Mucosa of stomach (tissue), 1 donor: ENCODE measurements around the gene DNPH1.
A peak's percentile ranks its signal among the peaks of the same experiment; 100 is the strongest.

Source experiments
- H3K27me3 ChIP-seq: one replicate; pipeline ENCODE4 v1.7.0; 2013; ENCODE audit warnings: mild to moderate bottlenecking, low read length; ENCODE audit not compliant: control insufficient read depth, insufficient read depth
- H3K36me3 ChIP-seq: one replicate; pipeline ENCODE4 v1.7.0; 2013; ENCODE audit warnings: low read length; ENCODE audit not compliant: control insufficient read depth, insufficient read depth
- H3K4me1 ChIP-seq: one replicate; pipeline ENCODE4 v1.7.0; 2013; ENCODE audit warnings: mild to moderate bottlenecking, low read length; ENCODE audit not compliant: control insufficient read depth, insufficient read depth
- H3K4me3 ChIP-seq: one replicate; pipeline ENCODE4 v1.7.0; 2013; ENCODE audit warnings: low read length
- H3K9ac ChIP-seq: one replicate; pipeline ENCODE4 v1.7.0; 2013; ENCODE audit warnings: mild to moderate bottlenecking, low read length, moderate library complexity
- H3K9me3 ChIP-seq: one replicate; pipeline ENCODE4 v1.7.0; 2013; ENCODE audit warnings: mild to moderate bottlenecking, low read length, moderate library complexity; ENCODE audit not compliant: control insufficient read depth
- donor health status: Pancreatic carcinoma.

Gene DNPH1

DNA sequence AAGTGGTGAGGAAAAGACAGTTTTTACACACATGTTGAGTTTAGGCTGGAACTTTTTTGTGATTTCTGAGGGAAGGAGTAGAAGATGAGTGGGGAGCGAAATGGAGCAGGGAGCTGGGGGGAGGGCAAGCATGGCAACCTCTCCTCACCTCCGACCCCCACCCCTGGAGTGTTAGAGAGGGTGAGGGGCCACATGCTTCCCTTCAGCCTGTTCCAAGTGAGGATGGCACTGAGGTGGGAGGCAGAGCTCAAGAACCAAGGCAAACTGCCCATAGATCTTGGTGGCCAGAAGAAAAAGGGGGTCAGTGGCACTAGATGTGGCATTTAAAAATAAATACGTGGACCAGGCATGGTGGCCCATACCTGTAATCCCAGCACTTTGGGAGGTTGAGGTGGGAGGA lies 18.8 kb upstream of the DNPH1 start:
- Histone ChIP-seq H3K27me3 (peaks cover 51% of the 10 kb centered on the region), H3K4me3 (no peak overlapping the region), H3K36me3 (no peaks in the 10 kb centered on the region), H3K4me1 (peaks cover 4% of the 10 kb centered on the region), H3K9ac (no peak overlapping the region), H3K9me3 (no peaks in the 10 kb centered on the region)

DNA sequence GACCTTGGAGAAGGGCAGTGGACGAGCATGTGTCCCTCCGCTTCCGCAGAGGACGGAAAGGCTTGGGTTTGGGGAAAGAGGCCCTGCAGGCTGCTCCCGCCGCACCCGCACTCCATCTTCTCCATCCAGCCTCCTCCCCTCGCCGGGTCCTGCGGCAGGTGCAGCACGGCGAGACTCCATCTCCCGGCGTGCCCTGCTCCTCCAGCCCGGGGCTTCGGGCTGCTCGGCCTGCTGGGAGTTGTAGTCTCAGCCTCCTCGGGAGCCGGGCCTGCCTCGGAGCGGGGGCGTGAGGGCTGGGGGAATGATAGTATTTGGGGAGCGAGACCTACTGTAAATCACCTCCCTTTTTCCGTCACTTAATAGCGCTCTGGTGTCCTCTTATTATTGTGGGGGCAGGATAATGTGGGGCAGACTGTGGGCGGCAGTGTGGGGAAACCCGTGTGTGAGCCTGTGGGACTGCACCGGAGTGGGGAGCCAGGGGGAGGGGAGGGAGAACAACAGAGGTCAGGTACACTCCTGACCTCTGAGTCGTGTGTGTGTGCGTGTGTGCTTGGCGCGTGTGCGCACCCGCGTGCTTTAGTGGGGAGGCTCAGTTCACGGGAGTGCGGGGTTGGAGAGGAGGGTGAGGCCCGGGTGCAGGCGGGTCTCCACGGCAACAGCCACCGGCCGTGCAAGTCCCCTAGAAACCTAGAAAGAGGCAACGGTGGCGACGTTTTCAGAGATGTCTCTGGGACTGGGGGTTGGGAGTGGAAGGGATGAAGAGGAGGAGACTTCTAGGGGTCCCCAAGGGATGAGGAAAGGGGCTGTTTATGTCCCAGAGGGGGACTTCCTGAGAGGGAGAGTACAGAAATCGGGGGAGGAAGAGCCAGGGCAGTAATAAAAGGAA lies 18.1 kb upstream of the DNPH1 start:
- Histone ChIP-seq H3K4me3 (peak overlapping the region; percentile 76), H3K27me3 (peaks cover 51% of the 10 kb centered on the region), H3K36me3 (no peaks in the 10 kb centered on the region), H3K9ac (peak overlapping the region; percentile 49), H3K9me3 (no peaks in the 10 kb centered on the region), H3K4me1 (peaks cover 4% of the 10 kb centered on the region)

DNA sequence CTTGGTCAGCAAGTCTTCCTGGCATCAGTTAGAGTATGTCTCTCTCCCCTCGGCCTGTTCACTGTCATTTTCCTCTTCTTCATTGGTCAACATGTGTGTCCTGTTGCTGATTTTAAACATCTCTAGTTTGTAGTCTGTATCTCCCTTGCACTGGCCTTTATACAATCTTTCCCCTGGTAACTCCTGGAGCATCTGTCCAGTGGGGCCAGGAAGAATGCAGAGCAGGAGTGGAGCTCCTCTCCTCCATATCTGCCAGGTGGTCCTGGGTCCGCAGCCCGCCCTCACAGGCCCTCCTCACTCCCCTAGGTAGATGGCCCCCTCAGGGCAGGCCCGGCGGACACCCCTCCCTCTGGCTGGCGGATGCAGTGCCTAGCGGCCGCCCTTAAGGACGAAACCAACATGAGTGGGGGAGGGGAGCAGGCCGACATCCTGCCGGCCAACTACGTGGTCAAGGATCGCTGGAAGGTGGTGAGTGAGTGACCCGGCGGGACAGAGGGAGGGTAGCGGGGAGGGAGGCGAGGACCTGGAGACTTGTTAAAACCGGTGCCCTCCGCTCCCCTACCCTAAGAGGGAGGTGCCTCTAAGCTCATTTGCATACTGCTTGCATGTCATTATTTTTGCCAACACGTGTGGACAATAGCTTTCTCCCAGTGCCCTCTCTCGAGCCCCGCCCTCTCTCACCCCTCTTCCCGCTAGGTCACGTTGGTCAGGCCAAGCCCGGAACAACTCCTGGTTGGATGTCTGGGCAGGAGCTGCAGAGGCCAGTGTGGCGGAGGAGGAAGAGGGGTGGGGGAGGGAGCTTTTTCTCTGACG lies 17.2 kb upstream of the DNPH1 start:
- peak overlapping the region; percentile 76 for H3K4me3 ChIP-seq
- H3K9ac ChIP-seq: peak overlapping the region; percentile 49
- H3K36me3 ChIP-seq: no peaks in the 10 kb centered on the region
- H3K9me3 ChIP-seq: no peaks in the 10 kb centered on the region
- peaks cover 4% of the 10 kb centered on the region for H3K4me1 ChIP-seq
- peaks cover 50% of the 10 kb centered on the region for H3K27me3 ChIP-seq

DNA sequence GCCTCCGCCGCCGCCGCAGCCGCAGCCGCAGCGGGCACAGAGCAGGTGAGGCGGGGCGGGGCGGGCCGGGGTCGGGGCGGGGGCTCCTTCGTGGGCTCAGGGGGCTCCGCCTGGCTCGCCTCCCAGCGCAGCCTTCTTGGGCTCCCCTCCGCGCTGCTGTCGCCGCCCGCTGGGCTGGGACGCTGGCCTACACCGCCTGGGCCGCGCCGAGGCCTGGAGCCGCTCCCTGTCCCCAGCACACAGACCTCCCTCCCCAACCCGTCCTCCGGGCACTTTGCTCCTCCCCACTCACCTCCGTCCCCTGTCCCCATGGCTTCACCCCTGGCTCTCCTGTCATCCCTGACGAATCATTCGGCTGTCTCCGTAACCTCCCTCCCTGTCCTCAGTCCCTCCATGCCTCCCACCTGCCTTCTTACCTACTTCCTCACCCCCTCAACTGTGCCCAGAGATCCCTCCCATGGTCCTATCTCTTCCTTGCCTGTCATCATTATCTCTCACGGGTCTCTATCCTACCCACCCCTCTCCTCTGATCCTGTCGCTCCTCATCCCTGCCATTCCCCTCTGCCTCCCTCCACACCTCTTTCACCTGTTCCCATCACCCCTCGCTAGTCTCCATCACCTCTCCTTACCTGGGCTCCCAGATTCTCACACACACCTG lies 14.5 kb upstream of the DNPH1 start:
- Histone ChIP-seq H3K27me3 (peaks cover 51% of the 10 kb centered on the region), H3K9me3 (no peaks in the 10 kb centered on the region), H3K9ac (no peak overlapping the region), H3K4me1 (peaks cover 4% of the 10 kb centered on the region), H3K36me3 (no peaks in the 10 kb centered on the region), H3K4me3 (no peak overlapping the region)

DNA sequence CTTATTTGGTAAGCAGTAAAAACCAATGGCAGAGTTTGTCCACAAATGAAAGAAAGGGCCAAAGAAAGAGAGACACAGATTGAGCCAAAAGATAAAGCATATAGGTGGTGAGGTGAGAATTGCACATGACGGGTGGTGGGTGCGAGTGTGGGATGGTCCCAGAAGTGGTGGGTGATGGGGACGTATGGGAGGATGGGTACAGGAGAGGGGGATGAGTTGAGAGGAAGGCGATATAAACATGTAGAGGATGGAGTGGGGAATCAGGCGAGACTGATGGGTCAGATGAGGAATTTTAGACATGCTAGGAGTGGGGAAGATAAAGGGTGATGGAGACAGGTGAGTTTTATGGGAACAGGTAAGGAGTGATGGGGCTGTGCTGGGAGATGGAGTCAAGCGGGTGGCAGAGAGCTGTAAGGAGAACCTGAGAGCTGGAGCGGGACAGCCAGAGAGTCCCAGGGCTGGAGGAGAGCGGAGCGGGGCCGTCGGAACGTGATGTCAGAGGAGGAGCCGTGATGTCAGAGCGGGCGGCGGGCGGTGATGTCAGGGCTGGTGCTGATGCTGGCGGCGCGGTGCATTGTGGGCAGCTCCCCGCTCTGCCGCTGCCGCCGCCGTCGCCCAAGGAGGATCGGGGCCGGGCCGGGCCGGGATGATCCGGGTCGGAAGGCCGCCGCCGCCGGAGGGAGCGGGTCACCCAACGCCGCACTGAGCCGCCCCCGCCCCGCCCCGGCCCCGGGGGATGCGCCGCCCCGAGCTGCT lies 13.8 kb upstream of the DNPH1 start, which contains the start of gene TTBK1:
TSS of gene TTBK1 (plus strand) at position 574 of the 756 bp plus-strand sequence. CDS start 3,180 bp downstream, outside the sequence.
- peaks cover 4% of the 10 kb centered on the region for H3K4me1 ChIP-seq
- H3K9ac ChIP-seq: no peak within 1 kb of the TSS
- no peak within 1 kb of the TSS for H3K4me3 ChIP-seq
- no peaks in the 10 kb centered on the region for H3K9me3 ChIP-seq
- H3K27me3 ChIP-seq: peaks cover 51% of the 10 kb centered on the region
- no peaks in the 10 kb centered on the region for H3K36me3 ChIP-seq

DNA sequence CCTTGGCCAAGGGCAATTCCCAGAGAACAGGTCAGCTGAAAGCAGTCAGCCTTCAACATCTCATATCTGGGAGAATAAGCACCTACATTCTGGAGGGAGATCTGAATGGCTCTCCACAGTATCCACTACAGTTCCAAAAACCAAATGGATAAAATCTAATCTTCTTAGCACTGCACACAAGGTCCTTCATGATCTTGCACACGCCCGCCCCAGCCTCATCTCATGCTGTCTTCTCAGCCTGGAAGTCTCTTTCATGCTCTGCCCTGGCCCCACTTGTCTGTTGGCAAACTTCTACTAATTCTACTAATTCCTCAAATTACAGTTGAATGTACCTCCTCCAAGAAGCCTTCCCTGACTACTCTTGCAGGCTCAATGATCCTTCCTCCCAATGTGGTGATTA lies 12.2 kb upstream of the DNPH1 start:
- peaks cover 50% of the 10 kb centered on the region for H3K27me3 ChIP-seq
- no peaks in the 10 kb centered on the region for H3K9me3 ChIP-seq
- no peaks in the 10 kb centered on the region for H3K36me3 ChIP-seq
- H3K4me1 ChIP-seq: no peaks in the 10 kb centered on the region
- no peak overlapping the region for H3K9ac ChIP-seq
- no peak overlapping the region for H3K4me3 ChIP-seq

DNA sequence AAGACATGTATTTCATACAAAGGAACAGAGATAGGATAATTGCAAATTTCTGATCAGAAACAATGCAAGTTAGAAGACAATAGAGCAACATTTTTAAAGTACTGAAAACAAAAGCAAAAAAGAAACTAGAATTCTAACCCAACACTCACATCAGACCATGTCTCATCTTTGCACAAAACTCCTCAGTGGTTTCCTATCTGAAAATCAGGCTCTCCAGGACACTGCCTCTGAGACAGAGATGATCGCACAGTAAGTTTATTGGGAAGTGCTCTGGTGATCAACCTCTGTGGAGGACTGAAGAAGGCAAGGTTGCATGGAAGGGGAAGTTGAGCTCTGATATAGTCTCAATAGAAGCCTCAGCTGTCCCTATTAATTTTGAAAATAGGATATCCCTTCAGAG lies 11.7 kb upstream of the DNPH1 start:
- Histone ChIP-seq H3K27me3 (peaks cover 45% of the 10 kb centered on the region), H3K9ac (no peak overlapping the region), H3K4me1 (no peaks in the 10 kb centered on the region), H3K4me3 (no peak overlapping the region), H3K9me3 (no peaks in the 10 kb centered on the region), H3K36me3 (no peaks in the 10 kb centered on the region)

DNA sequence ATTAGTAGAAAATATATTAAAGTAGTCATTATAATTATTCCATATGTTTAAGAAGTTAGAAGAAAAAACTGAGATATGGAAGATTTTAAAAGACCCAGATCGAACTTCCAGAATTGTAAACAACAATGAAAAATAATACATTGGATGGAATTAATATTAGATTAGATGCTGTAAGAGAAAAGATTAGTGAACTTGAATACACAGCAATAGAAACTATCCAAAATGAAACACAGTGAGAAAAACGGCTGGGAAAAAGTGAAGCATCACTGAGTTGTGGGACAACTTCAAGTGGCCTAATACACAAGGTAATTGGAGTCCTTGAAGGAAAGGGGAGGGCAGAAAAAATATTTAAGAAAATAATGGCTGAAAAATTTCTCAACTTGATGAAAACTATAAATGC lies 9.8 kb upstream of the DNPH1 start:
- Histone ChIP-seq H3K36me3 (no peaks in the 10 kb centered on the region), H3K4me3 (no peak overlapping the region), H3K27me3 (peaks cover 33% of the 10 kb centered on the region), H3K9me3 (no peaks in the 10 kb centered on the region), H3K9ac (no peak overlapping the region), H3K4me1 (no peaks in the 10 kb centered on the region)

DNA sequence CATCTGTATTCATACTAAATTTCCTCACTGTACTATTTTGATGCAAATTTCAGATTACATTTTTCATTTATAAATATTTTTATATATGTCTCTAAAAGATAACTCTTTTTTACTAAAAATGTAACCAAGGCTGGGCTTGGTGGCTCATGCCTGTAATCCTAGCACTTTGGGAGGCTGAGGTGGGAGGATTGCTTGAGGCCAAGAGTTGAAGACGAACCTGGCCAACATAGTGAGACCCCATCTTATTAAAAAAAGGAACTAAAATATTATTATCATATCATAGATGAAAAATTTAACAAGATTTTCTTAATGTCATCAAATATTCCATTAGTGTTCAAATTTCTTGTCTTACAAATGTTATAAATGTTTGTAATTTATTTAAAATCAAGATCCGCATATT lies 6.6 kb upstream of the DNPH1 start:
- Histone ChIP-seq H3K4me3 (no peak overlapping the region), H3K27me3 (peaks cover 5% of the 10 kb centered on the region)

DNA sequence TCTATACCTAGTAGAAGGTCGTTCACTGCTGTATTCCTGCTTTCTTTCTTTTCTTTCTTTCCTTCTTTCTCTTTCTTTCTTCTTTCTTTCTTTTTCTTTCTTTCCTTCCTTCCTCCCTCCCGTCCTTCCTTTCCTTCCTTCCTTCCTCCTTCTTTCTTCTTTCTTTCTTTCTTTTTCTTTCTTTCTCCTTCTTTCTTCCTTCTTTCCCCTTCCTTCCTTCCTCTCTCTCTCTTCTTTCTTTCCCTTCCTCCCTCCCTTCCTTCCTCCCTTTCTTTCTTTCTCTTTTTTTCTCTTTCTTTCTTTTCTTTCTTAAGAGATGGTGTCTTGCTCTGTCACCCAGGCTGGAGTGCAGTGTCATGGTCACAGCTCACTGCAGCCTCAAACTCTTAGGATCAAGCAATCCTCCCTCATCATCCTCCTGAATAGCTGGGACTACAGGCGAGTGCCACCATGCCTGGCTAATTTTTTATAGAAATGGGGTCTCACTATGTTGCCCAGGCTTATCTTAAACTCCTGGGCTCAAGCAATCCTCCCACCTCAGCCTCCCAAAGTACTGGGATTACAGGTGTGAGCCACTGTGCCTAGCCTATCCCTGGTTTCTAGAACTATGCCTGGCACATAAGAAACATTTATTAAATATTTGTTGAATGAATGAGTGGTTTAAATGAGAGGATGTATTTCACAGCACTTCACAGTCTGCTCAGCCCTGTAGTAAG lies 2.6 kb upstream of the DNPH1 start:
- no peak overlapping the region for H3K4me3 ChIP-seq
- H3K9ac ChIP-seq: no peak overlapping the region
- no peaks in the 10 kb centered on the region for H3K27me3 ChIP-seq
- peaks cover 12% of the 10 kb centered on the region for H3K4me1 ChIP-seq
- H3K36me3 ChIP-seq: no peaks in the 10 kb centered on the region
- H3K9me3 ChIP-seq: no peaks in the 10 kb centered on the region

More for the DNA sequence above, 6.6 kb upstream of the DNPH1 start:
- no peaks in the 10 kb centered on the region for H3K9me3 ChIP-seq
- H3K4me1 ChIP-seq: no peaks in the 10 kb centered on the region
- H3K9ac ChIP-seq: no peak overlapping the region
- no peaks in the 10 kb centered on the region for H3K36me3 ChIP-seq

DNA sequence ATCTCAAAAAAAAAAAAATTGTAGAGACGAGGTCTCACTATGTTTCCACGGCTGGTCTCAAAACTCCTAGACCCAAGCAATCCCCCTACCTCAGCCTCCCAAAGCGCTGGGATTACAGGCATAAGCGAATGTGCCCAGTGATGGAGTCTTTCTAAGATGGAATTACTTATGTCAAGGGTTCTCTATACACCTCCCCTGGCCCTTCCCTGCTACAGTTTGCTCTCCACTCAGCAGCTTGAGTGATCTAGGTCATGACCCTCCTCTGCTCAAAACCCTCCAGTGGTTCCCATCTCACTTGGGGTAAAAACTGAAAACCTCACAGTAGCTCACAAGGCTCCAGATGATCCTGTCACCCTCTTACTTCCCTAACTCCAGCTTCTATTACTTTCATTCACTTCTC lies 1.8 kb upstream of the DNPH1 start:
- Histone ChIP-seq H3K4me1 (peaks cover 12% of the 10 kb centered on the region), H3K36me3 (no peaks in the 10 kb centered on the region), H3K9me3 (no peaks in the 10 kb centered on the region), H3K4me3 (no peak overlapping the region), H3K27me3 (no peaks in the 10 kb centered on the region), H3K9ac (no peak overlapping the region)
